ENCODE results near the gene MCF2L2.
"Not testable (repeated sequence)": the region's sequence is repeated elsewhere in the genome, so short reads cannot be mapped to it uniquely, and the experiment has no call there.

- not testable (repeated sequence) for TF ChIP-seq ZBTB7A (CRISPR knock-in tag; IDR thresholded peaks at IDR 0.05); ZSCAN20 (CRISPR knock-in tag; IDR thresholded peaks at IDR 0.05; ENCODE audit: borderline replicate concordance)
These were observed 248.9 kb downstream of the MCF2L2 start for GRCh38 chr3:183179550-183179908.

Data from HepG2 (cell line).